ENCODE results near the gene EGFLAM.

EGFLAM gene

DNA sequence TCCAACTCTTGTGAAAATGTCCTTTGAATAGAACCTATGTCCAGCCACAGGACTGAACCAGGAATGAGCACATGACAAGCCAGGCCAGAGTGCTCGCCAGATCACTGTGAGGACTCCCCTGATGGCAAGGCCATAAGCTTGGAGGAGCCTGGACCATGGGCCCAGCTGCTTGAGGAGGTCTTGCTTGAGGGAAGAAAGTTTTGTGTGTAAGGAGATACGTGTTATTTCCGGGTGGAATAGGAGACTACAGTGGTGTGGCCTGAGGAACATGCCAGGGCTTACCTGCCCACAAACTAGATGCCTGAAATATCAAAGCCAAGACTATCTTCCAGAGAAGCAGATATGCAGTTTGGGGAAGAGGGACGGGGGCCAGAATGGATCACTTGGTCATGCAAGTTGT lies 213.3 kb downstream of the EGFLAM start:
- TF ChIP-seq, protein P1, sequence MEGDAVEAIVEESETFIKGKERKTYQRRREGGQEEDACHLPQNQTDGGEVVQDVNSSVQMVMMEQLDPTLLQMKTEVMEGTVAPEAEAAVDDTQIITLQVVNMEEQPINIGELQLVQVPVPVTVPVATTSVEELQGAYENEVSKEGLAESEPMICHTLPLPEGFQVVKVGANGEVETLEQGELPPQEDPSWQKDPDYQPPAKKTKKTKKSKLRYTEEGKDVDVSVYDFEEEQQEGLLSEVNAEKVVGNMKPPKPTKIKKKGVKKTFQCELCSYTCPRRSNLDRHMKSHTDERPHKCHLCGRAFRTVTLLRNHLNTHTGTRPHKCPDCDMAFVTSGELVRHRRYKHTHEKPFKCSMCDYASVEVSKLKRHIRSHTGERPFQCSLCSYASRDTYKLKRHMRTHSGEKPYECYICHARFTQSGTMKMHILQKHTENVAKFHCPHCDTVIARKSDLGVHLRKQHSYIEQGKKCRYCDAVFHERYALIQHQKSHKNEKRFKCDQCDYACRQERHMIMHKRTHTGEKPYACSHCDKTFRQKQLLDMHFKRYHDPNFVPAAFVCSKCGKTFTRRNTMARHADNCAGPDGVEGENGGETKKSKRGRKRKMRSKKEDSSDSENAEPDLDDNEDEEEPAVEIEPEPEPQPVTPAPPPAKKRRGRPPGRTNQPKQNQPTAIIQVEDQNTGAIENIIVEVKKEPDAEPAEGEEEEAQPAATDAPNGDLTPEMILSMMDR (IDR thresholded peaks at IDR 0.05; ENCODE audit: low read depth, low read length, missing control alignments): no peak
- no peaks in the 10 kb centered on the region for H3K36me3 ChIP-seq (replicated peaks)
- H3K27me3 ChIP-seq (replicated peaks): no peaks in the 10 kb centered on the region
- in situ Hi-C loops (cut with HindIII; ENCODE audit: low pct_ligation_motif_present, low sequenced_read_pairs): no loop called here
- no peak for DNase-seq
- H3K27ac ChIP-seq: no peak overlapping the region
- H3K4me3 ChIP-seq (ENCODE audit: low read depth, low read length): no peak overlapping the region

DNA sequence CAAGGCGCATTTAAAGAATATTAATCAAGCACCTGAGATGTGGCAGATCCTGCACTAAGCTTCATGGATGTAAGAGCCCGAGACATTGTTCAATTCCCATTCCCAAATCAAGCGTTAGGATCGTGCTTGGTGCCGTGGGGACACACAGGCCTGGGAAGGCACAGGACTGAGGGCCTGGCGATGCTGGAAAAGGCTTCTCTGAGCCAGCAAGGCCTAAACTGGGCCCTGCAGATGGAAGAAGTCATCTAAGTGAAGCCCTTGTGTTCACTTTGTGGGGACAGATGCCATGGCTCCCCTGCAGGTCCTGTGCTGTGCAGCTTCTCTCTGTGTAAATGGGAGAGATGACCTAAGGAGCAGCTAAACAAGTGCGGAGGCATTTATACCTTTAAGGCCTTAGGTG lies 214.2 kb downstream of the EGFLAM start:
- H3K27me3 ChIP-seq (replicated peaks): no peaks in the 10 kb centered on the region
- no peak for DNase-seq

DNA sequence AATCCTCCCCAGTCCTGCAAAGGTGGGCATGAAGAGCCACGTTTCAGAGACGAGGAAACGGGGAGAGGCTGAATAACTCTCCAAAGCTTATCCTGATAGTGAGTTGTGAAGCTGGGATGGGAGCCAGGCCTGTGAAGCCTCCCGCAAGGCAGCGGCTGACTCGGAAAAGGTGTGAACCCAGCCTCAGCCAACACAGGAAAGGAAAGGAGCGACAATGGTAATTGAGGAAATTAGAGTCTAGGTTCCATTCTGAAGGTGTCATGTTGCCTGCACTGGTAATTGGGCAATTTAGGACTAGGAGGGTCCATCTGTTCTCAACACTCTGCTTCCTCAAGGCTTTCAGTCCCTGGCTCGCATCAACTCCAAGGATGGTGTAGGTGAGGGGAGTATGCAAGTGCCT lies 214.6 kb downstream of the EGFLAM start:
- TF ChIP-seq, protein P1 (IDR thresholded peaks at IDR 0.05; ENCODE audit: low read depth, low read length, missing control alignments): no peak
- H3K27me3 ChIP-seq (replicated peaks): no peaks in the 10 kb centered on the region
- DNase-seq: no peak

More for the DNA sequence above, 214.2 kb downstream of the EGFLAM start:
- no peak overlapping the region for H3K4me3 ChIP-seq (ENCODE audit: low read depth, low read length)
- TF ChIP-seq, protein P1 (IDR thresholded peaks at IDR 0.05; ENCODE audit: low read depth, low read length, missing control alignments): no peak
- in situ Hi-C loops (cut with HindIII; ENCODE audit: low pct_ligation_motif_present, low sequenced_read_pairs): no loop called here
- H3K27ac ChIP-seq: no peak overlapping the region
- no peaks in the 10 kb centered on the region for H3K36me3 ChIP-seq (replicated peaks)

DNA sequence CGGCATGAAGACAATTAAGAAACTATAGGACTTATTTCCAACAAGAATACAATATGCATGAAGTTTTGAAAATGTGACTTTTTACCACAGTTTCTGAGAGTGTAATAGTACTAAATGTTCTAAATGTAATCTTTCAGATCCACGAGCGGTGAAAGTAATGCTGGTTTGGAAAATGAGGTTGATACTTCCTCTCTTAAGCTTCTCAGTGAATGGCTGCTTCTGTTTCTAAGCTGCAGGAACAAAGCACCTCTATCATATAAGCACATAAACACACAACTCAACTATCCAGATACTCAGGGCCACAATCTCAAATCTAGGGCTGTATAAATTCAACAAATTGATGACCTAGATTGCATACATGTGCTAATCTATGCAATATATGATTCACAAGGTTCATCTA lies 219.8 kb downstream of the EGFLAM start:
- no peak for DNase-seq
- H3K27ac ChIP-seq: no peak overlapping the region
- in situ Hi-C loops (cut with HindIII; ENCODE audit: low pct_ligation_motif_present, low sequenced_read_pairs): no loop called here
- TF ChIP-seq, protein P1 (IDR thresholded peaks at IDR 0.05; ENCODE audit: low read depth, low read length, missing control alignments): no peak
- H3K27me3 ChIP-seq (replicated peaks): no peaks in the 10 kb centered on the region
- H3K4me3 ChIP-seq (ENCODE audit: low read depth, low read length): no peak overlapping the region
- peaks cover 5% of the 10 kb centered on the region for H3K36me3 ChIP-seq (replicated peaks)

More for the DNA sequence above, 214.6 kb downstream of the EGFLAM start:
- in situ Hi-C loops (cut with HindIII; ENCODE audit: low pct_ligation_motif_present, low sequenced_read_pairs): no loop called here
- no peaks in the 10 kb centered on the region for H3K36me3 ChIP-seq (replicated peaks)
- no peak overlapping the region for H3K27ac ChIP-seq
- no peak overlapping the region for H3K4me3 ChIP-seq (ENCODE audit: low read depth, low read length)

DNA sequence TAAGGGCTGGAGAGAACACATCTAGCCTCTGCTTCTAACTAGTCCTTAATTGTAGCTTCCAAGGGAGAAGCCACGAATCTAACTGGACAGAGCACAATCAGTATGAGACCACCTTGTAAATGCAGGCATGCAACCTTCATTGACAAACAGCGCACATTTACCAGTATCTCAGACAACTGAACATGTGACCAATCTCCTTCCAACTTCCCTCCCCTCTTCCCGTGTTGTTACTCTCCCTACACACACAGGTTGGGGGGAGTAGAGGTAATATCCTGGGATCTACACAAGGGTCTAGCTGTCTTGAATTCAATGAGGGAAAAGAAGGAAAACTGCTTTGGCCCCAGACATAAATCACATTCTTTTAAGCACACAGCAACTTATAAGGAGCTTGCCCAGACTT lies 220.5 kb downstream of the EGFLAM start:
- TF ChIP-seq, protein P1 (IDR thresholded peaks at IDR 0.05; ENCODE audit: low read depth, low read length, missing control alignments): no peak
- Histone ChIP-seq H3K27ac (no peak overlapping the region), H3K36me3 (replicated peaks) (peaks cover 5% of the 10 kb centered on the region), H3K4me3 (ENCODE audit: low read depth, low read length) (no peak overlapping the region), H3K27me3 (replicated peaks) (no peaks in the 10 kb centered on the region)
- in situ Hi-C loops (cut with HindIII; ENCODE audit: low pct_ligation_motif_present, low sequenced_read_pairs): no loop called here
- no peak for DNase-seq

DNA sequence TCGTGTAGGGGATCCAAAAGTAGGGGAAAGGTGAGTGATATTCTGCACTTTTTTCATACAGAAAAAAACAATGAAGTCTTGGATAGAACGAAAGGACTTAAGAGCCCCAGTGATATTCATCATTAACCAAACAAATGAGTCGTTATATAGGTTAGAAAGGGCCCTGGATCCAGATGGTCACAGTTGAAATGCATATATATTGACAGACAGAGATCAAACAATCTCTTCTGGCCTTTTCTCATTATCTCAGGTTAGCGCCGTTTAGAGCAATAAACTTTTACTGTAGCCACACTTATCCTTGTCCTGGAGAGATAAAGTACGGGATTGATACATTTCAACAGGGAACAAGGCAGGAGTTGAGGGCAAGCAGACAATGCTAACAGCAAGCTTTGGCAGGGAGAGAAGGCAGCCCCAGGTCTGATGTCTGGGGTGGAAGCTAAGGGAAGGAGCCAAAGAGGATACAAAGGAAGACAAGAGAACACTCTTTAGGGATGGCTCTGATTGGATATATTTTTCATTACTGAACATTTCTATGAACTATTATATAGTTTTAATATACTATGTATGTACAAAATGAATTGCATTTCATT lies 221.1 kb downstream of the EGFLAM start:
- H3K27me3 ChIP-seq (replicated peaks): no peaks in the 10 kb centered on the region
- in situ Hi-C loops (cut with HindIII; ENCODE audit: low pct_ligation_motif_present, low sequenced_read_pairs): no loop called here
- no peak for DNase-seq
- TF ChIP-seq, protein P1 (IDR thresholded peaks at IDR 0.05; ENCODE audit: low read depth, low read length, missing control alignments): no peak
- no peak overlapping the region for H3K4me3 ChIP-seq (ENCODE audit: low read depth, low read length)
- H3K36me3 ChIP-seq (replicated peaks): peaks cover 5% of the 10 kb centered on the region
- H3K27ac ChIP-seq: no peak overlapping the region

Data from brain microvascular endothelial cell (primary cell).